HG03354 (cell line): ENCODE measurements around the gene NANOS3.

Experiments
- ATAC-seq: cut with Tn5 transposase; IDR thresholded peaks from one replicate; pipeline ENCODE4 v1.9.1; 2021; ENCODE audit warnings: mild to moderate bottlenecking; ENCODE audit not compliant: unreplicated experiment, poor library complexity, severe bottlenecking

The NANOS3 gene

GRCh38 chr19:13882419-13882795, 5.5 kb downstream of the NANOS3 start:
- no peak for ATAC-seq

DNA sequence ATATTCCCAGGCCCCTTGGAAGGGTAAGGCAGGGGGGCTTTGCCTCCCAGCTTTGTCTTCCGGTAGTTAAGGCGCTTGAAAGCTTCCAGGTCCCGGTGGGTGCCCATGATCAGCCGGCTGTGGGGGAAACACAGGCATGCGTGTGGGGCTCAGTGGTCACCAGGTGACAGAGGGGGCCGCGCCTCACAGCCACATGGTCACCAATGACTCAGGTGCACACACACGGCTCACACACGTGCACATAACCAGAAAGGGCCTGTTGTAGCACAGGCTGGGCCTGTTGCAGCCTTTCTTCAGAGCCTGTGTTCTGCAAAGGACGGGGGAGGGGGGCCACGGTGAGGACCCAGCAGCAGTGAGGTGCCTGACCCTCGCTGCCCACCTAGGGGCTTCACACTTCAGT, 5.9 kb downstream of the NANOS3 start:
- no peak for ATAC-seq

DNA sequence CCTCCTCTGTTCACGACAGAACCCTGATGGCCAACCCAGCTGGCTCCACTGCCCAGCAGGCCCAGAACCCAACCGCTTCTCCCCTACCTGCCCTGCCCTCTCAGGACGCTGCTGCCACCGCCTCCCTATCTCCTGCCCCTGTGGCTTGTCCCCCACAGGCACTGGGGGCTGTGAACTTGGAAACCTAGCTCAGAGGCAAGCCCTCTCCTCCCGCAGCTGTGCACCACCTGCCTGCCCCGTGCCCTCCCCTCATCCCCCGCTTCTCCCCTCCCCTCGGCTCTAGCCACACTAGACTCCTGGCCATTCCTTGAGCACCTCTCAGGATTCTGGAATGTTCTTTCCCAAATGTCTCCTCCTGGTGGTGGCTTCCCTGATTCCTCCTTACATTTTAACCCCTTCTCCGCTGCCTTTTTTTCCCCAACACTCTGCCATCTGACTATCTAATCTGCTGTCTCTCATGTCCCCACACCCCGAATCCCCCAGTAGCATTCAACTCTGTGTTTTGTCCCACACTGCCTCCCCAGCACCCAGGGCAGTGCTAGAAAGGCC, 6.7 kb downstream of the NANOS3 start:
- no peak for ATAC-seq

DNA sequence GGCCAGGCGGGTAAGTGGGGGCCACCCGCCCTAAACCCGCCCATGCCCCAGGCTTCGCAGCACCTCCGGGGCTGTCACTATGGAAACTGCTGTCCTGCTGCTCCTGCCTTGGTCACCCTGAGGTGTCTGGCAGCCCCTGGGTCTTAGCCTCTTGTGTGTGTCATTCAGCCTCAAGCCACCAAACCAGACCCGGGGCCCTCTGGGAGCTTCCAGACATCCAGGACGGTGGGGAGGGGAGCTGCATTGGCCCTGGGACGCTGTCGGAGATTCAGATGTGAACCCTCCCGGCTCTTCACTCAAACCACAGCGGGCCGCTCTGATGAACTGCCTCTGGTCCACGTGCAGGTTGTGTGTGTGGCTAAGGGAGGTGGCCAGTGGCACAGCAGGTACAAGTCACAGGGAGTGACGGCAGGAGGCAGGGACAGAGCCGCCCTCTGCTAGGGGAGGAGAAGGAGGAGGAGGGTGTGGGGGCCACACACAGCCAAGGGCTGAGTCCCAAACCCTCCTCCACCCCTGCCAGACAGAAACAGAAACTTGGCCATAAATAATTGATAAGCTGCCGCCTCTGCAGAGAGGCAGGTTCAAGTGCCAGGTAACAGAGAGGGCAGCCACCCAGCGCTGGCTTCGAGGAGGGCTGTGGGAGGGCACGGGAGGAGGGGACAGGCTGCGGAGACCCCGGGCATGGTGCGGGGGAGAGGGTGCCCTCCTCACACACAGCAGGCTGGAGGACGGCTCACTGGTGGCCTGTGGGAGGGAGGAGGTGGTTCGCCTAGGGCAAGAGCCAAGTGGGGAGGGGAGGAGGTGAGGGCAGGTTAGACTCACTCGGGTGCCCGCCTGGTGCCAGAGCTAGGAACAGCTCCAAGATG, 8.0 kb downstream of the NANOS3 start:
- ATAC-seq: no peak

DNA sequence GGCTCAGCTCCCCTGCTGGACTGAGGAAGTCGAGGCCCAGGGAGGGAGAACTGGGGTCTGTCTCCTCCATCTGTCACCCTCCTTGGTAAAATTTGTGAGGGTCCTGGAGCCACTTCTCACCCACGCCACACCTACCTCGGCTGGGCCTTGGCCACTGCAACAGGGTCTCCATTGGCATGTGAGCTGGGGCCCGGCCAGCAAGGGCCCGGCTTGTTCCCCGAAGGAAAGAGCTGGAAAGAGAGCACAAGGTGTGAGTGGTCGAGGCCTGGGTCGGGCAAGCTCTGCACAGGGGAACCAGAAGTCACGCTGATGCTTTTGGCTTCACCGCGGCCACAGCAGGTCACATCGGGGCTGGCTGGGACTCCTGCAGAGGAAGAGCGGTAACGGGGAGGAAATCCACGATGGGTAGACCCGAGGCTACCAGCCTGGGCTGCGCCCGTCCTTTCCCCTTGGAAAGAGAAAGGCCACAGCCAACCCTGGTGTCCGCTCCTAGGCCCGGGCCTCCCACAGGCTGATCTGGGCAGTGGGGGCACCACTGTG, 9.0 kb downstream of the NANOS3 start:
- ATAC-seq: no peak

GRCh38 chr19:13887018-13887436, 10.1 kb downstream of the NANOS3 start:
- no peak for ATAC-seq

DNA sequence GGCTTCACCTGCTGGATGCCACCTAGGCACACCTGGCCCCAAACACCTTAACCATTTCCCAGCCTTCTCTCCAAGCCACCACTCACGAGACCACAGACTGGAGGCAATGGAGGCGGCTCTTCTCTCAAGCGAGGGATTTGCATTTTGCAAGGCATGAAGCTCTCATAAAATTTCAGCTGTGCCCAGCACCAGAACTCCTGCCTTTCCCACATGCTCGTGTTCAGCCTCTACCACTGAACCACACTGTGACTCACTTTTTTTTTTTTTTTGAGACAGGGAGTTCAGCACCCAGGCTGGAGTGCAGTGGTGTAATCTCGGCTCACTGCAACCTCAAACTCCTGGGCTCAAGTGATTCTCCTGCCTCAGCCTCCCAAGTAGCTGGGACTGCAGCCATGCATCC, 10.6 kb downstream of the NANOS3 start:
- ATAC-seq: no peak

- no peak for ATAC-seq
Measured at GRCh38 chr19:13888281-13888680, 11.3 kb downstream of the NANOS3 start.

DNA sequence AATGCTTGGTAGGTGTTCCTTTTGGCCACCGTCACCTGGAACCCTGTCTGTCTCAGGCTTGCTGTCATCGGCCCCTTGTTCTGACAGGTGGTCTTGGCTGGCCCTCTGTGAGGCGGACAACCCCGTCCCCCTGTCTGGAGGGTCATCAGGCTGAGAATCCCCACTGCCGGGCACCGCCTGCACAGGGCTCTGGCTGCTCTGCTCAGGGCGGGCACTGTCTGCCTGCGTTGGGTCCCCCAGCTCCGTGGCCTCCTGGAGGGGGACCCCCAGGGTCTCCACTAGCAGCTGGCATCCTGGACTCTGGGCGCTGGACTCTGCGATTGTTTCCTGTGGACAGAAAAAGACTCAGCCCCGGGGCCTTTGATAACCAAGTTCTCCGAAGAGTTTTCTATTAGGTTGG, 13.2 kb downstream of the NANOS3 start:
- no peak for ATAC-seq

DNA sequence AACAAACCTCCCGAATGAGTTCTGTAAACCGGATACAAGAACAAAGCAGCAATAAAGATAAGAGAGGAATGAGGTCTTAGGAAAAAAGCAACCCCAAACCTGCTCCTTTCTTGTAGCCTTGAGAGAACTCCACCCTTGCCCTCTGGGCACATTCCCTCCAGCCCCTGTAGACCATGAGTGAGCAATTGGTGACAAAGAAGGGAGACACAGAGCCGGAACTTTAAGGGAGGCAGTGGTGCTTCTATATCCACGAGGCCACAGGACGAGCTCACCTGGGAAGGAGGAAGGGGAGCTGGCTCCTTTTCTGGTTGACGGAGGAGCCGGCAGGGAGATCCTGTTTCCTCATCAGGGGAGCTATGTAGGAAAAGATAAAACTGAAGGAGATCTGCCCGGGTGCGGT, 15.9 kb downstream of the NANOS3 start:
- no peak for ATAC-seq

DNA sequence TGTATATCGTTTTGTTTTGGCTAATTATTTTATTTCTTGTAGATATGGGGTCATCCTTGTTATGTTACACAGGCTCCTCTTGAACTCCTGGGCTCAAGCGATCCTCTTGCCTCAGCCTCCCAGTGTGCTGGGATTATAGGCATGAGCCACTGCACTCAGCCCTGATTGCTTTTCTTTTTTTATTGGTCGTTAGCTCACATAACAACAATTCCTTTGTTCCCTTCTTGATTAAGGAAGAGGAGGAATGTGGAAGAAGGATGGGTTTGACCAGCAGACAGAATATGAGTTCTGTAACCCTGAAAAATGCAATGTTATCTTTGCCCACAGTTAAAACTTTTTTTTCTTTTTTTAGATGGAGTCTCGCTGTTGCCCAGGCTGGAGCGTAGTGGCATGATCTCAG, 17.6 kb downstream of the NANOS3 start:
- no peak for ATAC-seq

- no peak for ATAC-seq
Measured at GRCh38 chr19:13896227-13896626, 19.3 kb downstream of the NANOS3 start.

DNA sequence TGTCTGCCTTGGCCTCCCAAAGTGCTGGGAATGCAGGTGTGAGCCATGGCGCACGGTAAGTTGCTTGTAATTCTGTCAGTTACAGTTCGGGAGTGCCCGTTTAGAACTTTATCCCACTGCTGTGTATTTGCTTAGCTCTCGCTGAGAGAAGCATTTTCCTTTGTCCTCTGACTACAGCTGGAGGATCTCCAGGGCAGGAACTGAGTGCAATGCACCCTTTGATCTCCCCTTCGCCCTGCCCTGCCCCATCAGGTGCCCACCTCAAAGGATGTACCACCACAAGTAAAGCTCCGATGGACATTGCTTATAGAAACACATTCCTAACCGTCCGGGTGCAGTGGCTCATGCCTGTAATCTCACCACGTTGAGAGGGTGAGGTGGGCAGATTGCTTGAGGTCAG, 22.5 kb downstream of the NANOS3 start:
- no peak for ATAC-seq

- no peak for ATAC-seq
Measured at GRCh38 chr19:13899912-13900584, 23.1 kb downstream of the NANOS3 start.

GRCh38 chr19:13902993-13903555, 26.1 kb downstream of the NANOS3 start:
- ATAC-seq: no peak

GRCh38 chr19:13905634-13906520, 28.9 kb downstream of the NANOS3 start, which contains the start of the genes BRME1 and CC2D1A:
Gene BRME1, minus strand, starts transcription at chr19:13906117. Its CDS starts 1,225 bp downstream, at chr19:13904892.
Gene CC2D1A, plus strand, starts transcription at chr19:13906201. Its CDS starts 241 bp downstream, at chr19:13906442.
- ATAC-seq: peak; percentile 94

- peak; percentile 21 for ATAC-seq
Measured at GRCh38 chr19:13906521-13906904, 29.6 kb downstream of the NANOS3 start.

- ATAC-seq: no peak
Measured at GRCh38 chr19:13906910-13907309, 30.0 kb downstream of the NANOS3 start.

- no peak for ATAC-seq
Measured at GRCh38 chr19:13908674-13909073, 31.7 kb downstream of the NANOS3 start.
